ENCODE measurements around the gene MMAA. TPM values are rescaled to one million over a fixed set of nuclear protein-coding genes. Genes with fewer than 3 reads are reported as not detected.

The MMAA gene
- total and polyA plus RNA-seq, 2 experiments from 2014 or later: 8.0 to 15.3 TPM

- H2AFZ ChIP-seq: no peak overlapping the region
- no peak for DNase-seq (ENCODE audit: low spot score)
- no peaks in the 10 kb centered on the region for H4K20me1 ChIP-seq (ENCODE audit: insufficient read depth, poor library complexity, severe bottlenecking)
- no peaks in the 10 kb centered on the region for H3K9me2 ChIP-seq (replicated peaks; ENCODE audit: insufficient read depth)
- H3K27me3 ChIP-seq: no peaks in the 10 kb centered on the region
- no peak for TF ChIP-seq EZH2phosphoT487 (IDR thresholded peaks at IDR 0.05; ENCODE audit: low read depth, severe bottlenecking, unreplicated experiment)
- TF ChIP-seq, protein P1, sequence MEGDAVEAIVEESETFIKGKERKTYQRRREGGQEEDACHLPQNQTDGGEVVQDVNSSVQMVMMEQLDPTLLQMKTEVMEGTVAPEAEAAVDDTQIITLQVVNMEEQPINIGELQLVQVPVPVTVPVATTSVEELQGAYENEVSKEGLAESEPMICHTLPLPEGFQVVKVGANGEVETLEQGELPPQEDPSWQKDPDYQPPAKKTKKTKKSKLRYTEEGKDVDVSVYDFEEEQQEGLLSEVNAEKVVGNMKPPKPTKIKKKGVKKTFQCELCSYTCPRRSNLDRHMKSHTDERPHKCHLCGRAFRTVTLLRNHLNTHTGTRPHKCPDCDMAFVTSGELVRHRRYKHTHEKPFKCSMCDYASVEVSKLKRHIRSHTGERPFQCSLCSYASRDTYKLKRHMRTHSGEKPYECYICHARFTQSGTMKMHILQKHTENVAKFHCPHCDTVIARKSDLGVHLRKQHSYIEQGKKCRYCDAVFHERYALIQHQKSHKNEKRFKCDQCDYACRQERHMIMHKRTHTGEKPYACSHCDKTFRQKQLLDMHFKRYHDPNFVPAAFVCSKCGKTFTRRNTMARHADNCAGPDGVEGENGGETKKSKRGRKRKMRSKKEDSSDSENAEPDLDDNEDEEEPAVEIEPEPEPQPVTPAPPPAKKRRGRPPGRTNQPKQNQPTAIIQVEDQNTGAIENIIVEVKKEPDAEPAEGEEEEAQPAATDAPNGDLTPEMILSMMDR (IDR thresholded peaks at IDR 0.05; ENCODE audit: poor library complexity): no peak
- no peak for TF ChIP-seq EZH2 (IDR thresholded peaks at IDR 0.05; ENCODE audit: borderline replicate concordance)
- no peak overlapping the region for H3K4me3 ChIP-seq
- no peaks in the 10 kb centered on the region for H3K9me3 ChIP-seq (ENCODE audit: low read depth)
- H3K27ac ChIP-seq: no peak overlapping the region
- H3K36me3 ChIP-seq (replicated peaks; ENCODE audit: insufficient read depth, low read depth): no peaks in the 10 kb centered on the region
- H3K79me2 ChIP-seq: no peaks in the 10 kb centered on the region
- H3K4me2 ChIP-seq: no peak overlapping the region
- no peaks in the 10 kb centered on the region for H3K4me1 ChIP-seq (ENCODE audit: insufficient read depth)
These were observed 13.2 kb upstream of the MMAA start for GRCh38 chr4:145605941-145606340.

GRCh38 chr4:145609481-145610427, 9.4 kb upstream of the MMAA start:
- Histone ChIP-seq H3K9me2 (replicated peaks; ENCODE audit: insufficient read depth) (no peaks in the 10 kb centered on the region), H3K4me2 (no peak overlapping the region), H3K4me1 (ENCODE audit: insufficient read depth) (no peaks in the 10 kb centered on the region), H3K79me2 (no peaks in the 10 kb centered on the region), H3K27me3 (no peaks in the 10 kb centered on the region), H3K27ac (no peak overlapping the region), H2AFZ (no peak overlapping the region), H3K4me3 (no peak overlapping the region), H3K36me3 (replicated peaks; ENCODE audit: insufficient read depth, low read depth) (no peaks in the 10 kb centered on the region), H3K9me3 (ENCODE audit: low read depth) (no peaks in the 10 kb centered on the region), H4K20me1 (ENCODE audit: insufficient read depth, poor library complexity, severe bottlenecking) (no peaks in the 10 kb centered on the region)
- TF ChIP-seq, protein P1 (IDR thresholded peaks at IDR 0.05; ENCODE audit: poor library complexity): peak; percentile 86
- no peak for TF ChIP-seq EZH2 (IDR thresholded peaks at IDR 0.05; ENCODE audit: borderline replicate concordance)
- peak; percentile 71 for DNase-seq (ENCODE audit: low spot score)
- WGBS (ENCODE audit: low lambda C conversion rate, missing lambda C conversion rate): 58% methylated on average over 4 of the region's 4 CpGs

- Histone ChIP-seq H3K27me3 (no peaks in the 10 kb centered on the region), H3K9me2 (replicated peaks; ENCODE audit: insufficient read depth) (no peaks in the 10 kb centered on the region), H3K79me2 (peaks cover 12% of the 10 kb centered on the region), H3K27ac (no peak overlapping the region), H3K4me1 (ENCODE audit: insufficient read depth) (peaks cover 6% of the 10 kb centered on the region), H4K20me1 (ENCODE audit: insufficient read depth, poor library complexity, severe bottlenecking) (no peaks in the 10 kb centered on the region), H3K36me3 (replicated peaks; ENCODE audit: insufficient read depth, low read depth) (no peaks in the 10 kb centered on the region), H3K4me2 (no peak overlapping the region), H3K9me3 (ENCODE audit: low read depth) (no peaks in the 10 kb centered on the region), H2AFZ (no peak overlapping the region), H3K4me3 (no peak overlapping the region)
- WGBS (ENCODE audit: low lambda C conversion rate, missing lambda C conversion rate): 77% methylated on average over 5 of the region's 5 CpGs
- no peak for TF ChIP-seq EZH2phosphoT487 (IDR thresholded peaks at IDR 0.05; ENCODE audit: low read depth, severe bottlenecking, unreplicated experiment)
- no peak for TF ChIP-seq EZH2 (IDR thresholded peaks at IDR 0.05; ENCODE audit: borderline replicate concordance)
- TF ChIP-seq, protein P1 (IDR thresholded peaks at IDR 0.05; ENCODE audit: poor library complexity): no peak
- DNase-seq (ENCODE audit: low spot score): no peak
These were observed 5.5 kb upstream of the MMAA start for GRCh38 chr4:145613566-145614232.
